SH-SY5Y (cell line): ENCODE measurements around the gene IL18.

Experiments
- GATA2 ChIP-seq: IDR thresholded peaks from 2 replicates; pipeline ENCODE4 v1.6.1; 2011; ENCODE audit warnings: mild to moderate bottlenecking, low read depth, low read length
- GATA3 ChIP-seq: IDR thresholded peaks from 2 replicates; pipeline ENCODE4 v1.6.1; 2011; ENCODE audit warnings: low read depth, mild to moderate bottlenecking, low read length, moderate library complexity

GRCh38 chr11:112211536-112211935 is 47.6 kb upstream of the IL18 start:
- TF ChIP-seq GATA2 (no peak), GATA3 (no peak)
